Keratinocyte (primary cell): ENCODE data around the gene SPON1.
"Not testable (repeated sequence)": the region's sequence is repeated elsewhere in the genome, so short reads cannot be mapped to it uniquely, and the experiment has no call there.

Experiments used
- CTCF ChIP-seq, 3 experiments: IDR thresholded peaks in 1 of 3; conservative IDR thresholded peaks in 1 of 3; optimal IDR thresholded peaks in 1 of 3; 2 replicates in 2 of 3; 3 replicates in 1 of 3; pipeline versions ENCODE3 to v1.5.1; 2011; ENCODE audit warnings: low read length in 3 of 3, mild to moderate bottlenecking in 3 of 3, moderate library complexity in 2 of 3, control low read depth in 1 of 3, inconsistent platforms in 1 of 3; ENCODE audit not compliant: insufficient read depth in 2 of 3; ENCODE audit errors: extremely low read depth in 1 of 3
- EZH2 ChIP-seq: IDR thresholded peaks from one replicate; pipeline ENCODE4 v1.6.1; 2012; ENCODE audit warnings: inconsistent platforms, mild to moderate bottlenecking, low read length, moderate library complexity

- not testable (repeated sequence) for TF ChIP-seq CTCF (optimal IDR thresholded peaks at IDR 0.05 in 1 of 3, IDR thresholded peaks at IDR 0.05 in 1 of 3, conservative IDR thresholded peaks at IDR 0.05 in 1 of 3; ENCODE audit: extremely low read depth in 1 of 3, insufficient read depth in 2 of 3, low read length in 3 of 3); EZH2
These were observed 23.7 kb upstream of the SPON1 start for GRCh38 chr11:13938829-13939228.
